HEK293T (cell line): ENCODE measurements around the gene CHSY3.

Experiments
- ARNT ChIP-seq: fragments of 450-650 bp; IDR thresholded peaks from 2 replicates; pipeline ENCODE4 v1.6.1; 2017; ENCODE audit warnings: mild to moderate bottlenecking
- BHLHE40 ChIP-seq: fragments of 450-650 bp; IDR thresholded peaks from 2 replicates; pipeline ENCODE4 v1.6.1; 2016; ENCODE audit warnings: mild to moderate bottlenecking, moderate library complexity, borderline replicate concordance
- ELF4 ChIP-seq: fragments of 450-650 bp; IDR thresholded peaks from 2 replicates; pipeline ENCODE4 v1.6.1; 2017; ENCODE audit warnings: antibody characterized with exemption
- FOXA1 ChIP-seq: fragments of 450-650 bp; IDR thresholded peaks from 2 replicates; pipeline ENCODE4 v1.6.1; 2016; ENCODE audit warnings: mild to moderate bottlenecking
- FOXK2 ChIP-seq: fragments of 450-650 bp; IDR thresholded peaks from 2 replicates; pipeline ENCODE4 v1.6.1; 2016; ENCODE audit warnings: mild to moderate bottlenecking
- FOXM1 ChIP-seq: fragments of 450-650 bp; IDR thresholded peaks from 2 replicates; pipeline ENCODE4 v1.6.1; 2017; ENCODE audit warnings: mild to moderate bottlenecking, borderline replicate concordance
- HDGF ChIP-seq: fragments of 450-650 bp; IDR thresholded peaks from 2 replicates; pipeline ENCODE4 v1.6.1; 2017; ENCODE audit warnings: antibody characterized with exemption, borderline replicate concordance
- L3MBTL2 ChIP-seq: fragments of 450-650 bp; conservative IDR thresholded peaks from 2 replicates; pipeline ENCODE4 v1.6.1; 2016; ENCODE audit warnings: mild to moderate bottlenecking
- NFRKB ChIP-seq: fragments of 450-650 bp; IDR thresholded peaks from 2 replicates; pipeline ENCODE4 v1.6.1; 2016; ENCODE audit warnings: mild to moderate bottlenecking, moderate library complexity
- SP1 ChIP-seq: fragments of 450-650 bp; IDR thresholded peaks from 2 replicates; pipeline ENCODE4 v1.6.1; 2017
- SUZ12 ChIP-seq: fragments of 450-650 bp; IDR thresholded peaks from 2 replicates; pipeline ENCODE4 v1.6.1; 2016; ENCODE audit warnings: mild to moderate bottlenecking
- TARDBP ChIP-seq: fragments of 450-650 bp; IDR thresholded peaks from 2 replicates; pipeline ENCODE4 v1.6.1; 2016
- ZNF384 ChIP-seq: fragments of 450-650 bp; IDR thresholded peaks from 2 replicates; pipeline ENCODE4 v1.6.1; 2016
- TF ChIP-seq, protein P1 (sequence below): fragments of 450-650 bp; IDR thresholded peaks from 2 replicates; pipeline ENCODE4 v1.6.1; 2016

DNA sequence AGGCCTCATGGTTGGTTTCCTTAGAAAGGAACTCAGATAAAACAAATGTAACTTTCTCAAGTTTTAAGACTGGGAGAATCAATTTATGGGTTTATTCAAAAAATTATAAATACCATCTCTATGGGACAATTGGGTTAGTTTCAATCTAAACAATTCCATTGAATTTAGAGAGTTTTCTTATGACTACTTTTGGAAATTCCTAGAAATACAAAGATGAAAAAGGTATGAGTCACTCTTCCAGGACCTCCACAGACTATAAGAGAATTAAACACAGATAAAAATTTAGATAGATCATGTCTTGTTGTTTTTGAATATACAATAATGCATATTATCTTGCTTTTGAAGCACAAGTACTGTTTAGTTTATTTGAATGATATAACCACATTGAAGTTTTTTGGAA is 188.7 kb downstream of the CHSY3 start:
- TF ChIP-seq SP1 (no peak), SUZ12 (no peak), BHLHE40 (no peak), FOXM1 (no peak), L3MBTL2 (no peak), NFRKB (no peak), HDGF (no peak), ARNT (no peak), FOXA1 (no peak), TARDBP (no peak), ZNF384 (no peak), FOXK2 (no peak), ELF4 (no peak)
- TF ChIP-seq, protein P1, sequence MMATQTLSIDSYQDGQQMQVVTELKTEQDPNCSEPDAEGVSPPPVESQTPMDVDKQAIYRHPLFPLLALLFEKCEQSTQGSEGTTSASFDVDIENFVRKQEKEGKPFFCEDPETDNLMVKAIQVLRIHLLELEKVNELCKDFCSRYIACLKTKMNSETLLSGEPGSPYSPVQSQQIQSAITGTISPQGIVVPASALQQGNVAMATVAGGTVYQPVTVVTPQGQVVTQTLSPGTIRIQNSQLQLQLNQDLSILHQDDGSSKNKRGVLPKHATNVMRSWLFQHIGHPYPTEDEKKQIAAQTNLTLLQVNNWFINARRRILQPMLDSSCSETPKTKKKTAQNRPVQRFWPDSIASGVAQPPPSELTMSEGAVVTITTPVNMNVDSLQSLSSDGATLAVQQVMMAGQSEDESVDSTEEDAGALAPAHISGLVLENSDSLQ: no peak
